B cell (primary cell): Measurements from ENCODE around the gene RPL13A. TPM values are rescaled to one million over a fixed set of nuclear protein-coding genes. Genes with fewer than 3 reads are reported as not detected.

Experiments
- ATAC-seq: fragments of 200-7000 bp; cut with Tn5 transposase; one replicate; pipeline ENCODE4 v1.10.0; 2021; ENCODE audit warnings: low read depth, mild to moderate bottlenecking, moderate number of reproducible peaks, moderate library complexity
- CTCF ChIA-PET: fragments of 350-600 bp; sonication (Branson Sonifier 250); formaldehyde crosslinking; loops from one replicate; lab custom pipeline; 2021; ENCODE audit warnings: antibody characterized with exemption, inconsistent platforms; lab: Charles Lee
- POLR2A ChIA-PET: fragments of 350-600 bp; sonication (Branson Sonifier 250); formaldehyde crosslinking; loops from one replicate; lab custom pipeline; 2021; ENCODE audit warnings: antibody characterized with exemption; lab: Charles Lee
- DNase-seq: peaks from one replicate; pipeline ENCODE4 v3.0.0; 2013
- H2AFZ ChIP-seq: 2 replicates; pipeline ENCODE4 v1.6.1; 2012; ENCODE audit warnings: mild to moderate bottlenecking, low read depth, low read length; ENCODE audit not compliant: insufficient read depth, poor library complexity, severe bottlenecking
- H3K27ac ChIP-seq, 2 donors: 1 replicate in 1 of 2; 2 replicates in 1 of 2; pipeline ENCODE4 v1.5.1; 2012 to 2013; ENCODE audit warnings: low read length in 2 of 2, mild to moderate bottlenecking in 2 of 2, moderate library complexity in 1 of 2
- H3K27me3 ChIP-seq, 4 experiments: fragments of 200-600 bp in 1 of 4; sonication (generic) in 1 of 4; replicated peaks in 1 of 4; 1 replicate in 2 of 4; 2 replicates in 2 of 4; pipeline versions ENCODE4 v1.6.1 to v1.7.0; 2013 to 2016; ENCODE audit warnings: low read length in 3 of 4, mild to moderate bottlenecking in 2 of 4, mixed read lengths in 1 of 4, moderate library complexity in 1 of 4; ENCODE audit not compliant: insufficient read depth in 4 of 4, control insufficient read depth in 3 of 4; ENCODE audit errors: control extremely low read depth in 1 of 4
- H3K36me3 ChIP-seq, 2 experiments: replicated peaks in 1 of 2; 1 replicate in 1 of 2; 2 replicates in 1 of 2; pipeline versions ENCODE4 v1.6.1 to v1.7.1; 2013; ENCODE audit warnings: low read length in 1 of 2; ENCODE audit not compliant: insufficient read depth in 2 of 2, control insufficient read depth in 1 of 2; ENCODE audit errors: control extremely low read depth in 1 of 2, extremely low read depth in 1 of 2
- H3K4me1 ChIP-seq, 2 donors: fragments of 200-600 bp in 1 of 2; sonication (generic) in 1 of 2; 1 replicate in 1 of 2; 2 replicates in 1 of 2; pipeline versions ENCODE4 v1.5.1 to v1.6.1; 2013 to 2017; ENCODE audit warnings: low read length in 2 of 2; ENCODE audit not compliant: control insufficient read depth in 2 of 2, insufficient read depth in 2 of 2
- H3K4me2 ChIP-seq: replicated peaks from 2 replicates; pipeline ENCODE3; 2012; ENCODE audit warnings: mild to moderate bottlenecking, low read depth, low read length; ENCODE audit not compliant: poor library complexity, severe bottlenecking
- H3K4me3 ChIP-seq, 5 experiments: fragments of 200-600 bp in 1 of 5; sonication (generic) in 1 of 5; 1 replicate in 3 of 5; 2 replicates in 2 of 5; pipeline versions ENCODE4 v1.5.1 to v1.7.0; 2011 to 2016; ENCODE audit warnings: low read length in 4 of 5, mild to moderate bottlenecking in 4 of 5, low read depth in 2 of 5, control low read depth in 1 of 5, moderate library complexity in 1 of 5; ENCODE audit not compliant: insufficient read depth in 1 of 5; ENCODE audit errors: control extremely low read depth in 1 of 5, extremely low read depth in 1 of 5
- H3K79me2 ChIP-seq: fragments of 200-600 bp; sonication (generic); one replicate; pipeline ENCODE4 v1.6.0; 2016; ENCODE audit warnings: low read length; ENCODE audit not compliant: control insufficient read depth, insufficient read depth
- H3K9ac ChIP-seq: fragments of 200-600 bp; sonication (generic); 2 replicates; pipeline ENCODE4 v1.6.1; 2017; ENCODE audit warnings: mild to moderate bottlenecking, low read length, moderate library complexity
- H3K9me3 ChIP-seq, 3 donors: one replicate each; pipeline versions ENCODE4 v1.6.1 to v1.7.1; 2013; ENCODE audit warnings: low read length in 2 of 3; ENCODE audit not compliant: control insufficient read depth in 2 of 3, insufficient read depth in 1 of 3; ENCODE audit errors: control extremely low read depth in 1 of 3
- H4K20me1 ChIP-seq: 2 replicates; pipeline ENCODE4 v1.6.0; 2012; ENCODE audit warnings: mild to moderate bottlenecking, low read length; ENCODE audit not compliant: insufficient read depth, control insufficient read depth, poor library complexity, severe bottlenecking
- H3K27ac Mint-ChIP-seq: one replicate; pipeline ENCODE4 v1.8.0; 2021; ENCODE audit warnings: mixed read lengths
- H3K27me3 Mint-ChIP-seq: one replicate; pipeline ENCODE4 v1.8.0; 2021; ENCODE audit warnings: mixed read lengths
- H3K4me1 Mint-ChIP-seq: one replicate; pipeline ENCODE4 v1.8.0; 2021; ENCODE audit warnings: mixed read lengths
- H3K4me3 Mint-ChIP-seq: one replicate; pipeline ENCODE4 v1.8.0; 2021; ENCODE audit warnings: mixed read lengths
- H3K9me3 Mint-ChIP-seq: one replicate; pipeline ENCODE4 v1.8.0; 2022; ENCODE audit warnings: mixed read lengths; ENCODE audit not compliant: insufficient read depth
- EZH2 ChIP-seq: IDR thresholded peaks from 2 replicates; pipeline ENCODE4 v1.6.1; 2012; ENCODE audit warnings: borderline replicate concordance, low read depth, mild to moderate bottlenecking, moderate library complexity, low read length; ENCODE audit not compliant: insufficient read depth, poor library complexity, severe bottlenecking
- WGBS: methylation state at CpG from one replicate; pipeline ENCODE4 v1.1.5; 2013; ENCODE audit warnings: missing lambda C conversion rate; ENCODE audit not compliant: insufficient coverage; 5-methylcytosine and 5-hydroxymethylcytosine counted together
- intact Hi-C: fragments of 100-400 bp; cut with micrococcal nuclease; formaldehyde crosslinking; loops from one replicate; pipeline ENCODE4 v1.10.0; 2022
- polyA plus RNA-seq: library from polyadenylated mRNA; depleted of rRNA; stranded (reverse); fragments of >200 nt; gene quantifications from 2 replicates; pipeline ENCODE4 v1.2.3, GENCODE V29; 2012
- total RNA-seq, 2 donors: library from RNA; stranded (reverse); fragments of 120-200 nt in 1 of 2; gene quantifications; 1 replicate in 1 of 2; 2 replicates in 1 of 2; pipeline versions ENCODE4 v1.2.3 to v1.2.4, GENCODE V29; 2013 to 2022
- TF ChIP-seq, protein P1 (sequence below): fragments of 200-600 bp; IDR thresholded peaks from one replicate; pipeline ENCODE4 v1.8.0; 2022; ENCODE audit warnings: antibody characterized with exemption, mild to moderate bottlenecking

RPL13A gene
- total and polyA plus RNA-seq, 2 donors (not counting 1 experiment from before 2014, with no cell fraction given), result 5,457 to 6,298 TPM

DNA sequence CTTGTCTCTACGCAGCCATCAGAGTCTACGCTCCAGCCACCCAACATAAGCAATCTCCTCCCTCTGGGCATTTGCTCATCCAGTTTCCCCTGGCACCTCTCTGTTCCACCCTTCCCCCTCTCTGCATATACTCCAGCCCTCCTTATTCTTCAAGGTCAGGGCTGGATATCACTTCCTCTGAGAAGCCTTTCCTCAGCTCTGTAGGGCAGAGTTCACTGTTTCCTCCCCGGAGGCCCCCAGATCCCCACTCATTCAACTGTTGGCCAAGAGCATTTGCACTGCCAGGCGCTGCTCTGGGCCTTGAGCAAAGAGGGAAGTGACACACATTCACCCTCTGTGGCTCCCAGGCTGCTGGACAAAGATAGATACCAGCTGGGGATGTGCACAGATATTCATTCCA lies 28.4 kb downstream of the RPL13A start:
- Histone ChIP-seq H2AFZ (no peak overlapping the region), H3K27me3 (no peaks in the 10 kb centered on the region), H4K20me1 (no peaks in the 10 kb centered on the region), H3K79me2 (no peaks in the 10 kb centered on the region), H3K9ac (no peak overlapping the region), H3K4me1 (peaks cover 26 to 34% of the 10 kb centered on the region in 2 donors), H3K36me3 (no peaks in the 10 kb centered on the region), H3K9me3 (no peaks in the 10 kb centered on the region), H3K27ac (no peak overlapping the region), H3K4me2 (no peak overlapping the region), H3K4me3 (no peak overlapping the region)
- TF ChIP-seq, protein P1, sequence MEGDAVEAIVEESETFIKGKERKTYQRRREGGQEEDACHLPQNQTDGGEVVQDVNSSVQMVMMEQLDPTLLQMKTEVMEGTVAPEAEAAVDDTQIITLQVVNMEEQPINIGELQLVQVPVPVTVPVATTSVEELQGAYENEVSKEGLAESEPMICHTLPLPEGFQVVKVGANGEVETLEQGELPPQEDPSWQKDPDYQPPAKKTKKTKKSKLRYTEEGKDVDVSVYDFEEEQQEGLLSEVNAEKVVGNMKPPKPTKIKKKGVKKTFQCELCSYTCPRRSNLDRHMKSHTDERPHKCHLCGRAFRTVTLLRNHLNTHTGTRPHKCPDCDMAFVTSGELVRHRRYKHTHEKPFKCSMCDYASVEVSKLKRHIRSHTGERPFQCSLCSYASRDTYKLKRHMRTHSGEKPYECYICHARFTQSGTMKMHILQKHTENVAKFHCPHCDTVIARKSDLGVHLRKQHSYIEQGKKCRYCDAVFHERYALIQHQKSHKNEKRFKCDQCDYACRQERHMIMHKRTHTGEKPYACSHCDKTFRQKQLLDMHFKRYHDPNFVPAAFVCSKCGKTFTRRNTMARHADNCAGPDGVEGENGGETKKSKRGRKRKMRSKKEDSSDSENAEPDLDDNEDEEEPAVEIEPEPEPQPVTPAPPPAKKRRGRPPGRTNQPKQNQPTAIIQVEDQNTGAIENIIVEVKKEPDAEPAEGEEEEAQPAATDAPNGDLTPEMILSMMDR, result no peak
- TF ChIP-seq EZH2, result no peak
- intact Hi-C loops, result no loop called here
- no peak for DNase-seq
- H3K4me3 Mint-ChIP-seq, result peak overlapping the region; percentile 38
- ChIA-PET POLR2A (no interaction called here), CTCF (interaction anchor here (1.4 to 1.7 kb wide), 2 partner anchors 9 to 31 kb away, joined by 5 to 13 read pairs; no protein-coding TSS in a partner anchor)
- peaks cover 36% of the 10 kb centered on the region for H3K4me1 Mint-ChIP-seq
- H3K9me3 Mint-ChIP-seq, result no peaks in the 10 kb centered on the region
- ATAC-seq, result no peak
- no peaks in the 10 kb centered on the region for H3K27me3 Mint-ChIP-seq
- 50% methylated on average over 4 of the region's 4 CpGs for WGBS
- H3K27ac Mint-ChIP-seq, result no peak overlapping the region

DNA sequence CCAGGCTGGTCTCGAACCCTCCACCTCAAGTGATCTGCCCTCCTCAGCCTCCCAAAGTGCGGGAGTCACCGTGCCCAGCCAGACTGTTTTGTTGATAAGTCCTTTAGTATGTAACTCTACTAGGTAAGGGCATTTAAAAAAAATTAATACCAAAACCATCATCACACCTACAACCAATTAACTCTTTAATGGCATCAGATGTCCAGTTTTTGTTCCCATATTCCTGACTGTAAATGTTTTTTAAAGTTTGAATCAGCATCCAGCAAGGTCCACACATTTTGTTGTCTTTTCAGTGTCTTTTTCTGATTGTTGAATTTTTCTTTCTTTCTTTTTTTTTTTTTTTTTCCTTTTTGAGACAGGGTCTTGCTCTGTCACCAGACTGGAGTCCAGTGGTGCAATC lies 30.6 kb downstream of the RPL13A start:
- no peaks in the 10 kb centered on the region for H4K20me1 ChIP-seq
- no peak overlapping the region for H3K4me3 ChIP-seq
- Mint-ChIP-seq H3K4me1 (peaks cover 18% of the 10 kb centered on the region), H3K27me3 (no peaks in the 10 kb centered on the region), H3K4me3 (no peak overlapping the region), H3K9me3 (no peaks in the 10 kb centered on the region), H3K27ac (no peak overlapping the region)
- H3K27me3 ChIP-seq, result no peaks in the 10 kb centered on the region
- ChIA-PET POLR2A (interaction anchor here (0.9 to 1.0 kb wide), 2 partner anchors 14 to 62 kb away, joined by 3 read pairs; no protein-coding TSS in a partner anchor), CTCF (interaction anchor here (0.7 to 1.9 kb wide), 2 partner anchors 28 to 272 kb away, joined by 3 to 6 read pairs; no protein-coding TSS in a partner anchor)
- TF ChIP-seq EZH2, result no peak
- TF ChIP-seq, protein P1, result no peak
- no peaks in the 10 kb centered on the region for H3K9me3 ChIP-seq
- ATAC-seq (no peak), DNase-seq (no peak)
- H3K27ac ChIP-seq, result no peak overlapping the region
- H3K79me2 ChIP-seq, result no peaks in the 10 kb centered on the region
- H3K4me2 ChIP-seq, result no peak overlapping the region
- WGBS, result no CpG with 5 or more reads among the region's 3 CpGs
- H3K9ac ChIP-seq, result no peak overlapping the region
- H2AFZ ChIP-seq, result no peak overlapping the region
- intact Hi-C loops, result no loop called here
- peaks cover 8 to 15% of the 10 kb centered on the region in 2 donors for H3K4me1 ChIP-seq
- no peaks in the 10 kb centered on the region for H3K36me3 ChIP-seq
